Measurements from ENCODE around the gene CCDC200.
"Not testable (repeated sequence)": the region's sequence is repeated elsewhere in the genome, so short reads cannot be mapped to it uniquely, and the experiment has no call there.

CCDC200 gene

DNA sequence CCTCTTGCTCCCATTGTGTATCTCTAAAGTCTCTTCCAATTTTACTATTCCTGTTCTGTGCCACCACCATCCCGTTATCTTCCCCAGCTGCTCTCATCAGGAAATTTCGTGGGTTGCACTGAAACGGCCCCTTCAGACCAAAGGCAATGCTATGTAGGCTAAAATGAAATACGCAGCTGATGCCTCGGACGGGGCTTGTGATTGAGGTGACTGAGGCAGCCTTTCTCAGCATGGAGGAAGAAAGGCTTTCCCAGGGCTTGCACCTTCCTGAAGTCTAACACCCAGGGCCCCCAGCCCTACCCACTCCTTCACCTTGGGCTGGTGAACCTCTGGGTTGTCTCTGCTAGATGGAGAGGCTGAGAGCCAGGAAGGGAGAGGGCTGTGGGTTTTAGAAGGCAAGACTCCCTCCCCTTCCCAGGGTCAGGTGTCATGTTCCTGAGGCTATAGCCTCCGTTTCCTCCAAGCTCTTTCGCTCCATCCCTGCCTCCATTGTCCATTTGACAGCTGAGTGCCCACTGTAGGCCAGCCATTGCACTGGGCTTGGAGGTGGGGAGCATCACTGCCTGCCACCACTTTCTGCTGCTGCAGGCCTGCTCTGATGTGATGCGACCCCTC is 7.8 kb downstream of the CCDC200 start:
- Mint-ChIP-seq H3K27ac (no peak overlapping the region), H3K4me3 (no peak overlapping the region), H3K9me3 (no peaks in the 10 kb centered on the region), H3K36me3 (peaks cover 40 to 44% of the 10 kb centered on the region in 2 donors), H3K4me1 (peaks cover 18 to 26% of the 10 kb centered on the region in 2 donors), H3K27me3 (no peaks in the 10 kb centered on the region)
- ATAC-seq (replicated peaks) (no peak), DNase-seq (no peak)

DNA sequence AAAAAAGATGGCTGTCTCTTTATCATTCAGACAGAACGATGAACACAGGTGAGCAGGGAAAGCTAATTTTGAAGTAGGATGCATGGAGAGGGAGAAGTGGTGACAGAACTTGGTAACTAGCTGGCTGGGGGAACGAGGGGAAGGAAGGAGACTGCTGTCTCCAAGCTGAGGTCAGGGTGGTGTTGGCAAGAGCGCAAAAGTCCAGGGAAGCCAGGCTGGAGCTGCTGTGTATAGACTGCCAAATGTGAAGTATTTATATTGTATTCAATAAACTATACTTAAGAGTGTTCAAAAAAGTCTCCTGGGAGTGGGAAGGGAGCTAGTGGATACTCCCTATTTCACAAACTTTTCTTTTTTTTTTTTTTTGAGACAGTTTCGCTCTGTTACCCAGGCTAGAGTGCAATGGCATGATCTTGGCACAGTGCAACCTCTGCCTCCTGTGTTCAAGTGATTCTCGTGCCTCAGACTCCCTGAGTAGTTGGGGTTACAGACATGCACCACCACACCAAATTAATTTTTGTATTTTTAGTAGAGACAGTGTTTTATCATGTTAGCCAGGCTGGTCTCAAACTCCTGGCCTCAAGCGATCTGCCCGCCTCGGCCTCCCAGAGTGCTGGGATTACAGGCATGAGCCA is 8.6 kb downstream of the CCDC200 start:
- Mint-ChIP-seq H3K9me3 (no peaks in the 10 kb centered on the region), H3K36me3 (peaks cover 40 to 47% of the 10 kb centered on the region in 2 donors)

DNA sequence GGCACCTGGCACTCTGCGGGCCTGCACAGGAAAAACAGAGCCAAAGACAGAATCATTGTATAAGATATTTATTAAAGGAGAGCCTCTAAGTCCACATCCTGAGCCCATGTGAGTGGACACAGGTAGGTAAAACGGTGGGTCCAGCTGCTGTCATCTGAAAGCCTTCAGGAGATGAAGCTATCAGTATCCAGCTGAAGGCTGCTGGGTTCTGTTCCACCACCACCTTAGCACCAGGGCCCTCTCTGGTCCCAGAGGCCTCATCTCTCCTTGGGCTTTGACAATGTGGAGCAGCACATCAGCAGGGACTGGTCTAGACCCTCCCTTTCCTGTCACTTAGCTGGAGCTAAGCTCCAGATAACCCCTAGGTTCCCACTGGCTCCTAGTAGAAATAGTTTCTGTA is 9.4 kb downstream of the CCDC200 start:
- Mint-ChIP-seq H3K36me3 (peaks cover 37 to 44% of the 10 kb centered on the region in 2 donors), H3K4me3 (no peak overlapping the region), H3K27ac (no peak overlapping the region), H3K4me1 (peaks cover 16 to 27% of the 10 kb centered on the region in 2 donors), H3K9me3 (no peaks in the 10 kb centered on the region), H3K27me3 (no peaks in the 10 kb centered on the region)
- DNase-seq (no peak), ATAC-seq (replicated peaks) (no peak)

More for the DNA sequence above, 8.6 kb downstream of the CCDC200 start:
- Mint-ChIP-seq H3K27ac (no peak overlapping the region), H3K4me3 (no peak overlapping the region), H3K4me1 (peaks cover 18 to 27% of the 10 kb centered on the region in 2 donors), H3K27me3 (no peaks in the 10 kb centered on the region)
- DNase-seq (no peak), ATAC-seq (replicated peaks) (no peak)

DNA sequence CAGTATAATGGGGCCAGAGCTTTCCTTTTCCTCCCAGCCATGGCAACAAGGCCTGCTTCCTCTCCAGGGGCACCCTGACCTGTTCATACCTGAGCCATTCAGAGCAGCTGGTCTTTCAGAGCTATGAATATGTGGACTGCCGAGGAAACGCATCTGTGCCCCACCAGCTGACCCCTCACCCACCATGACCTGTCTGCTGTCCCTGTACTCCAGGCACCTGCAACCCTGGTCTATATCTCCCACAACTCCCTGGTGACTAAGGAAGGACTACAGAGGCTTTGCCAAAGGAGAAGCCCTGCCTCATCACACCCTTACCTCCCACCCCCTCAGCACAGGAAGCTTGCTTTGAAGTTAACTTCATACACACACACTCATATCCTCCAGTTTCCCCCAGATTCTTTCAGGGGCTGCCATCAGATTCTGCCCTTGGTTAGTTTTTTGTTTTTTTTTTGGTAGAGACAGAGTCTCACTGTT is 10.8 kb downstream of the CCDC200 start:
- peak overlapping the region; percentile 38 for H3K27ac Mint-ChIP-seq
- no peak overlapping the region for H3K4me3 Mint-ChIP-seq
- no peaks in the 10 kb centered on the region for H3K27me3 Mint-ChIP-seq
- H3K36me3 Mint-ChIP-seq: peaks cover 34 to 39% of the 10 kb centered on the region in 2 donors
- DNase-seq: no peak
- ATAC-seq (replicated peaks): no peak
- H3K4me1 Mint-ChIP-seq: peaks cover 27 to 41% of the 10 kb centered on the region in 2 donors
- no peaks in the 10 kb centered on the region for H3K9me3 Mint-ChIP-seq

DNA sequence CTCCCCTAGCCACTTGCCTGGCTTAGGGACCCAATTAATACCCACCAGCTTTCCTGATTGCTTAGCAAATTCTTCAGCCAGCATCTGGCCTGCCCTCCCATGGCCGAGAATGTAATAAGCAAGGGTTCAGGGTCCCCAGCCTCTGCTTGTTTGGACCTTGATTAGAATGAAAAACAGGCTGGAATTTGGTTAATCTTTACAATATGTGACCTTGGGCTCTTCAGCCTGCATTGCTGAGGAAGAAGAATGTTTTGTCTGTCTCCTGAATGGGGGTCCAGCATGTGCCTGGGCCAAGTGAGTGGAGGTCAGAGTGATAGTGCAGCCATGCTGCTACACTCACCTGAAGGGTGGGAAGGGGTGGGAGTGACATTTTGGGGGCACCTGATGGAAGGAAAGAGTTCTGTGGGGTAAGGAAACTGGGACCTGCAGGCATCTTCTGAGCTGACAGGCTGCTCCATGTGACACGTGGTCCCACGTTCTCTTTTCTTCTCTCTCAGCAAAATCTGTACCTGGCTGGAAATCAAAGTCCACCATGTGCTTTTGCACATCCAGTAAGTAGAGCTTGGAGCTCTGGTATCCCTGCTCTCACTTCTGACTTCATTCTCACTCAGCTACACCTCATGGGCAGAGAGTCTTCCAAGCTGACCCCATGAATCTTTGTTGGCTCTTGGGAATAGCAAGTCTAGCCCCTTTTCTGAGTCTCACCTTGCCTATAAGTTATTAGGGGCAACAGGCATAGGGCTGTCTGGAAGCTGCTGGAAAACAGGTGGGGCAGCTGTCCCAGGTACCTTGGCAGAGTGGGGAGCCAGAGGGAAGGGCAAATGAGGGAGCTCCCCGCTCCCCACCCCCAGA is 11.4 kb downstream of the CCDC200 start:
- Mint-ChIP-seq H3K27me3 (no peaks in the 10 kb centered on the region), H3K4me3 (no peak overlapping the region), H3K36me3 (peaks cover 34 to 39% of the 10 kb centered on the region in 2 donors), H3K9me3 (no peaks in the 10 kb centered on the region), H3K4me1 (peaks cover 33 to 47% of the 10 kb centered on the region in 2 donors), H3K27ac (no peak overlapping the region)
- ATAC-seq (replicated peaks) (no peak), DNase-seq (no peak)

DNA sequence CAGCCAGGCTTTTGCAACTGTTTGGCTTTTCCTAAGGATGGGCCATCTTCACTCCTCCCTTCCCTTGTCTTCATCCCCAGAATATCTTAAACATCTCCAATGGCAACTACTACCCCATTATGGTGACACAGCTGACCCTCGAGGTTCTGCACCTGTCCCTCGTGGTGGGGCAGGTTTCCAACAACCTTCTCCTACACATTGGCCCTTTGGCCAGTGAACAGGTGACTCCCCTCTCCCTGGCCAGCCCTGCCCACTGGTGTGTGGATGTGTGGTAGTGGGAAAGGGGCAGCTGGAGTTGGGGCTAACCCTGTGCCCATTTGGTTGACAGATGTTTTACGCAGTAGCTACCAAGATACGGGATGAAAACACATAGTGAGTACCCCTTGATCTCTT is 12.1 kb downstream of the CCDC200 start:
- Mint-ChIP-seq H3K4me3 (no peak overlapping the region), H3K9me3 (no peaks in the 10 kb centered on the region), H3K27ac (peak overlapping the region; percentile 37), H3K36me3 (peaks cover 31 to 39% of the 10 kb centered on the region in 2 donors), H3K27me3 (no peaks in the 10 kb centered on the region), H3K4me1 (peaks cover 32 to 45% of the 10 kb centered on the region in 2 donors)
- ATAC-seq (replicated peaks) (no peak), DNase-seq (no peak)

DNA sequence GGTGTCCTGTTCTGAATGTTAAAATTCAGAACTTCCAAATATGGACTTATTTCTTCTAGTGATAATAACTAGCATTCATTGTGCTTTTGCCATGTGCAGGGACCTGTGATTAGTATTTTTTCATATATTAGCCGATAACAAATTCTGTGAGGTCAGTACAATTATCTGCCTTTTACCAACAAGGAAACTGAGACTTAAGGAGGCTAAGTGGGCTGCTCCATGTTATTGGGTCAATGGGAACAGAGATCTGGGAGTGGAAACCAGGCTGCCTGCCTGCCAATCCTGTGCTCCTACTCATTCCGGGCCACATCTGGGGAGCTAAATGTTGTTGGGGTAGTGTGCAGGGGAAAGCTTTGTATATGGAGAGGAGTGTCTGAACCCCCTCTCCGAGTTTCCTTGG is 13.1 kb downstream of the CCDC200 start:
- DNase-seq (no peak), ATAC-seq (replicated peaks) (no peak)
- Mint-ChIP-seq H3K4me1 (peaks cover 34 to 45% of the 10 kb centered on the region in 2 donors), H3K27me3 (no peaks in the 10 kb centered on the region), H3K9me3 (no peaks in the 10 kb centered on the region), H3K27ac (no peak overlapping the region), H3K4me3 (no peak overlapping the region), H3K36me3 (peaks cover 29 to 39% of the 10 kb centered on the region in 2 donors)

DNA sequence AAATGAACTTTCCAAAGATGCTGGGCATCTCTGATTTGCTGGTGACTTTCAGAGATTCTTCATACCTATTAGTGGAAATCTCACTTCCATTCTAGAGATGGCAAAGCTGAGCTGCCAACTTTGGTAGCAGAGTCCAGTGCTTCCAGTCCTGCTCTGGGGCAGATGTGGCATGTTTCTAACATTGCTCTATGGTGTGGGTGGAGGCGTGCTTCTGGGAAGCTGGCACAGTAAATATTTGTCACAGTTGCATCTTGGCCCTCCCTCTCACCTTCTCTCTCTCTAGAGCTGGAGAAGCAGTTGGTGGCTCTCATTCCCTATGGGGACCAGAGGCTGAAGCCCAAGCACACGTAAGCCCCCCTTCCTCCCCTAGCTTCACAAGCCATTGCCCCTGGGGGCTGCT is 14.9 kb downstream of the CCDC200 start:
- H3K9me3 Mint-ChIP-seq: no peaks in the 10 kb centered on the region

DNA sequence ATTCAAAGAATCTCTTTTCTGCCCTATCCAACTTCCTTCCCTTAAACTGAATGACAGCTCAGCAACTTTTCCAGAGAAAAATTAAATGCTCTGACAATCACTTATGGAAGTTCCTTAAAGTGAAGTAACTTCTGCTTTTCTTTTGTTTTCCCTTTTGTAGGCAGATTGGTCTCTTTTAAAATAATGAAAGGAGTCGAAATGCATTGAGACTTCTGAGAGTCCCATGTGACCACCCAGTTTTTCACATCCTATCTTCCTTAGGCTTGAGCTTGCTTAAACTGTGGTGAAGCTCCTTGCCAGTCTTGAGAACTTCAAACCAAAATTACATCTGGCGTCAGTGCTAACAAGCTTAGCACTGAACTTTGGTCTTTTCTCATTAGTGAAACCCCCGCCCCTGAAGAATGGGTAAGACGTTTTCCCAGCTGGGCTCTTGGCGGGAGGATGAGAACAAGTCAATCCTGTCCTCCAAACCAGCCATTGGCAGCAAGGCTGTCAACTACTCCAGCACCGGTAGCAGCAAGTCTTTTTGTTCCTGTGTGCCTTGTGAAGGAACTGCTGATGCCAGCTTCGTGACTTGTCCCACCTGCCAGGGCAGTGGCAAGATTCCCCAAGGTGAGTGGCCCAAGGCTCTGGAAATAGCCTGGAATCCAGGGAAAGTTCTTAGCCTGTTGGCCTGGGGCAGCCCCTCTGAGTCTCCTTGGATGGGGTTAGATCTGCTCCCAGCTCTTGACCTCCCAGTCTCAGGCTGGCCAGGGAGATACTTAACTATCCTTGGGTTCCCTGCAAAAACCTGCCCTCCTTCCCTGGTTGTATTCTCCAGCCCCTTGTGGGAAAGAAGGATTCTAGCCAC is 15.6 kb downstream of the CCDC200 start:
- Mint-ChIP-seq H3K9me3 (no peaks in the 10 kb centered on the region), H3K4me1 (peaks cover 32 to 36% of the 10 kb centered on the region in 2 donors), H3K27ac (peak overlapping the region; percentile 94), H3K36me3 (peaks cover 21 to 34% of the 10 kb centered on the region in 2 donors), H3K27me3 (no peaks in the 10 kb centered on the region), H3K4me3 (peak overlapping the region; percentile 97 to 98)
- ATAC-seq (replicated peaks) (peak; percentile 27 to 31), DNase-seq (no peak)

More for the DNA sequence above, 14.9 kb downstream of the CCDC200 start:
- Mint-ChIP-seq H3K4me1 (peaks cover 35 to 36% of the 10 kb centered on the region in 2 donors), H3K27ac (no peak overlapping the region), H3K36me3 (peaks cover 27 to 32% of the 10 kb centered on the region in 2 donors), H3K27me3 (no peaks in the 10 kb centered on the region), H3K4me3 (peak overlapping the region; percentile 97 to 98)
- no peak for DNase-seq
- ATAC-seq (replicated peaks): no peak

DNA sequence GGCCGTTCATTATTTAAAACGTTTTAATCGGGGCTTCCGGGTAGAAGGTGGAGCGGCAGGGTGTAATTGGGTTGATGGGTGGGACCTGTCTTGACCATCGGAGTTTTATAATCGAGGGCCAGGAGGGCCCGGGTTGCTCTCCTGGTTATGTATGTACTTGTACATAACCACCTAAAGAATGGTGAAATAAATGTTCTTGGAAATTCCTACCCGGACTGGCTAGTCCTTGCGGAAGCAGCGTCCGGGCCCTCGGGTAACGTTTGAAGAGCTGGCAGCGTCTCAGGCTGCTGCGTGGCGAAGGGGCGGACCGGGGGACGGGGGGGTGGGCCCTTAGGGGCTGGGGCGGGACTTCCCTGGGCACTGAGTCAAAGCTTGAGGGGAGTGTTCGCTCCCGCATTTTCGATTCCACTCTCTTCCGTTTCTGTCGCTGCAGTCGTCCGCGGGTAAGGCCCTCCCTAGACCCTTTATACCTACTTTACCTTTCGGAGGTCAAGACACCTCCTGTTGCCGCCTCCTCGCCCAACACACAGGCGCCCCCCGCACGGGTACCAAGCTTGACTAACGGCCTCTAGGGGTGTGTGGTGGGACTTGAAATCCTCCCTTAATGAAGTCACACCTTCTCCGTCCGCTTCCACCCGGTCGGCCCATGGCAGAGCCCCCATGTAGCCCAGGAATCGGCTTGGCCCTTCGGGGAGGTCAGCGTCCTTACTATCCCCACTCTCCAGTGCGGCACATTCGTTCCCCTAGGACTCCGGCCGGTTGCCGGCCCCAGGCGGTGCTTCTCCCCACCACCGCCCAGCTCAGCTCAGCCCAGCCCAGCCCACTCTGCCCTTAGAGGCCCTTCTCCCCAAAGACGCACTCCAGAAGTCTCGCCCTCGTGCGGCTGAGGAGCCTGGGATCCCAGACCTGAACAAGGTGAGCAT is 16.7 kb downstream of the CCDC200 start, which contains the start of gene TMEM106A:
Gene TMEM106A, plus strand, starts transcription at position 396 of the 923 bp plus-strand sequence. CDS start 1,167 bp downstream, outside the sequence.
- peak within 1 kb of the TSS; percentile 97 to 98 for H3K4me3 Mint-ChIP-seq
- H3K9me3 Mint-ChIP-seq: no peaks in the 10 kb centered on the region
- DNase-seq: peak; percentile 63
- peak; percentile 89 to 91 for ATAC-seq (replicated peaks)
- no peaks in the 10 kb centered on the region for H3K27me3 Mint-ChIP-seq
- H3K36me3 Mint-ChIP-seq: peaks cover 14 to 31% of the 10 kb centered on the region in 2 donors
- H3K4me1 Mint-ChIP-seq: peaks cover 29 to 36% of the 10 kb centered on the region in 2 donors
- H3K27ac Mint-ChIP-seq: peak within 1 kb of the TSS; percentile 94

DNA sequence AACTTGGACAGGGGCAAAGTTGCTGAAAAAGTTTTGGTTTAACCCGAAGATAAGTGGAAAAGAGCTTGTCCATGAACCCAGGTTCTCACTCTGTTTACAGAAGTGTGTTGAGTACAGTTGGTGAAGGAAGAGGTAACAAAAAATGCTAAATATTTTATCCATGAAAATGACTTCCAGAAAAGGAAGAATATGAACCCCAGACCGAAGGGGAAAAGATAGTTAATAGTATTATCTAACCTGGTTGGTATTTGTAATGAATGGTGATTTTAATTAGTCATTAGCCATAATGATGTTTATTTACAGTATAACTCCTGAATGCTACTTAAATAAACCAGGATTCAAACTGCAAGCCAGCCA is 17.3 kb downstream of the CCDC200 start:
- H3K9me3 Mint-ChIP-seq: no peaks in the 10 kb centered on the region
- H3K4me1 Mint-ChIP-seq: peaks cover 29 to 31% of the 10 kb centered on the region in 2 donors
- peaks cover 10 to 31% of the 10 kb centered on the region in 2 donors for H3K36me3 Mint-ChIP-seq
- no peaks in the 10 kb centered on the region for H3K27me3 Mint-ChIP-seq
- ATAC-seq (replicated peaks) (no peak), DNase-seq (no peak)
- H3K4me3 Mint-ChIP-seq: peak overlapping the region; percentile 97 to 98
- H3K27ac Mint-ChIP-seq: peak overlapping the region; percentile 94

DNA sequence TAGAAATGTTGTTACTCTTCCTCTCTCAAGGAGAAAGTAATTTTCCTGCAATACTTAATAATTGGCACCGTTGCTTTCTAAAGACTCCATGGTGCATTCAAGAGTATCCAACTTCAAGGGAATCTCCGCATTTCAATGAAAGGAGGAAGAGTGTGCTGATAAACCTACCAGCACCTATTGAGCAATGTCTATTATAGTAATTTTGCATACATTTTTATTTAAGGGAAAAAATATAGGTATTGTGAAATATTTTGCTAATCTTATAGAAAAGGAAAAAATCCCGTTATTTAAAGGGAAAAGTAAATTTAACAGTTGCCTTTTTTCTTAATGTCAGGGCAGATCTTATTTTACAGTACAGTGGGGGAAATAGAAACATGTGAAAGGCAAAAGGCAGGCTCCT is 17.8 kb downstream of the CCDC200 start:
- ATAC-seq (replicated peaks): no peak
- peak overlapping the region; percentile 94 for H3K27ac Mint-ChIP-seq
- H3K27me3 Mint-ChIP-seq: no peaks in the 10 kb centered on the region
- H3K4me3 Mint-ChIP-seq: peak overlapping the region; percentile 97 to 98
- peaks cover 26% of the 10 kb centered on the region in 2 donors for H3K4me1 Mint-ChIP-seq
- peaks cover 11 to 28% of the 10 kb centered on the region in 2 donors for H3K36me3 Mint-ChIP-seq
- H3K9me3 Mint-ChIP-seq: no peaks in the 10 kb centered on the region
- no peak for DNase-seq

DNA sequence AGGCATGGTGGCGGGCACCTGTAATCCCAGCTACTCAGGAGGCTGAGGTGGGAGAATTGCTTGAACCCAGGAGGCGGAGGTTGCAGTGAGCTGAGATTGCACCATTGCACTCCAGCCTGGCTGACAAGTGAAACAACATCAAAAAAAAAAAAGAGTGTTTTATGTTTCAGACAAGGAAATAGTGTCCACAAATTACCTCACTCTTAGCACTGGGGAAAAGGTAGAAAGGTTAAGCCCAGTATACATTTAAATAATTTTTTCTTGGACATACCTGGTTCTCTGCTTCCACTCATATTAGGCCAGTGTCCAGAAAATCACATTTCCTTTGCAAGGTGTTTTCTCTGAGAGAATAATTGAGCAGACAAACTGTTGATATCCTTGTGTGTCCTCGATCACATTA is 25.4 kb downstream of the CCDC200 start:
- not testable (repeated sequence) for H3K27ac Mint-ChIP-seq; H3K27me3 Mint-ChIP-seq; H3K4me3 Mint-ChIP-seq; H3K9me3 Mint-ChIP-seq; DNase-seq; ATAC-seq (replicated peaks); H3K4me1 Mint-ChIP-seq
- peaks cover 13 to 51% of the 10 kb centered on the region in 2 donors for H3K36me3 Mint-ChIP-seq

Measured in stimulated activated naive B cell treated with anti-CD40 and anti-IgM and Interleukin-4, amounts not matched to agents 10 μg/mL and 1 μg/mL and 100 μg/mL, for 72 hours (primary cell).